Activated B cell treated with CpG ODN at 0.5 μM for 24 hours (primary cell): ENCODE data around the gene WNT1. TPM values are rescaled to one million over a fixed set of nuclear protein-coding genes. Genes with fewer than 3 reads are reported as not detected.

Experiments used
- ATAC-seq: fragments of 200-7000 bp; cut with Tn5 transposase; one replicate; pipeline ENCODE4 v1.10.0; 2021; ENCODE audit warnings: low read depth, mild to moderate bottlenecking, moderate library complexity
- CTCF ChIA-PET: fragments of 350-600 bp; sonication (Branson Sonifier 250); formaldehyde crosslinking; loops from one replicate; lab custom pipeline; 2021; ENCODE audit warnings: antibody characterized with exemption; lab: Charles Lee
- POLR2A ChIA-PET: fragments of 350-600 bp; sonication (Branson Sonifier 250); formaldehyde crosslinking; loops from one replicate; lab custom pipeline; 2021; ENCODE audit warnings: antibody characterized with exemption; lab: Charles Lee
- DNase-seq: peaks from one replicate; pipeline ENCODE4 v3.0.0; 2022
- H3K27ac Mint-ChIP-seq: one replicate; pipeline ENCODE4 v1.8.0; 2020; ENCODE audit warnings: mixed read lengths
- H3K27me3 Mint-ChIP-seq: one replicate; pipeline ENCODE4 v1.8.0; 2021; ENCODE audit warnings: mixed read lengths
- H3K36me3 Mint-ChIP-seq: one replicate; pipeline ENCODE4 v1.8.0; 2021; ENCODE audit warnings: low read depth, mixed read lengths
- H3K4me1 Mint-ChIP-seq: one replicate; pipeline ENCODE4 v1.8.0; 2021; ENCODE audit warnings: mixed read lengths
- H3K4me3 Mint-ChIP-seq: one replicate; pipeline ENCODE4 v1.8.0; 2020; ENCODE audit warnings: mild to moderate bottlenecking, mixed read lengths
- H3K9me3 Mint-ChIP-seq: one replicate; pipeline ENCODE4 v1.8.0; 2020; ENCODE audit warnings: mixed read lengths
- intact Hi-C: fragments of 100-400 bp; cut with micrococcal nuclease; formaldehyde crosslinking; loops from one replicate; pipeline ENCODE4 v1.15.1; 2024
- total RNA-seq: library from RNA; stranded (reverse); gene quantifications from 2 replicates; pipeline ENCODE4 v1.2.3, GENCODE V29; 2022
- TF ChIP-seq, protein P1 (sequence below): fragments of 200-600 bp; IDR thresholded peaks from one replicate; pipeline ENCODE4 v1.8.0; 2022; ENCODE audit warnings: antibody characterized with exemption, mild to moderate bottlenecking

WNT1 gene
- total RNA-seq, 1 donor from 2014 or later, result not detected

DNA sequence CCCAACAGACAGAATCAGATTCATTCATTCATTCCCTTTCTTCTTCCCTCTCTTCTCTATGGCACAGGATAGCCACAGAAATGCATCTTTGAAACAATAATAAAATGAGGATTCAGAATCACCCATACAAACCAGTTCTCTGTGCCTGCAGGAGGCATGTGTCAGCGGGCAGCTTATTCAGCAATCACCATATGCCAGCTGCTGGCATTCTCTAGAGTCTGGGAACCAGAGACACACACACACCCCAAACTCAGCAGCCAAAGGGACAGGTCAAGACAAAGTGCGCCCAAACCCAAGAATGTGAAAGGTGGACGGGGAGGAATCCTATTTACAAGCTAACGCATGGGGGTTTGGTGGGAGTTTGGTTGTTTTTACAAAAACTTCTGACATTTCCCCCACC, 34.9 kb upstream of the WNT1 start:
- Mint-ChIP-seq H3K4me3 (no peak overlapping the region), H3K27me3 (no peaks in the 10 kb centered on the region), H3K9me3 (no peaks in the 10 kb centered on the region), H3K4me1 (peaks cover 25% of the 10 kb centered on the region), H3K36me3 (peaks cover 44% of the 10 kb centered on the region), H3K27ac (no peak overlapping the region)
- TF ChIP-seq, protein P1, sequence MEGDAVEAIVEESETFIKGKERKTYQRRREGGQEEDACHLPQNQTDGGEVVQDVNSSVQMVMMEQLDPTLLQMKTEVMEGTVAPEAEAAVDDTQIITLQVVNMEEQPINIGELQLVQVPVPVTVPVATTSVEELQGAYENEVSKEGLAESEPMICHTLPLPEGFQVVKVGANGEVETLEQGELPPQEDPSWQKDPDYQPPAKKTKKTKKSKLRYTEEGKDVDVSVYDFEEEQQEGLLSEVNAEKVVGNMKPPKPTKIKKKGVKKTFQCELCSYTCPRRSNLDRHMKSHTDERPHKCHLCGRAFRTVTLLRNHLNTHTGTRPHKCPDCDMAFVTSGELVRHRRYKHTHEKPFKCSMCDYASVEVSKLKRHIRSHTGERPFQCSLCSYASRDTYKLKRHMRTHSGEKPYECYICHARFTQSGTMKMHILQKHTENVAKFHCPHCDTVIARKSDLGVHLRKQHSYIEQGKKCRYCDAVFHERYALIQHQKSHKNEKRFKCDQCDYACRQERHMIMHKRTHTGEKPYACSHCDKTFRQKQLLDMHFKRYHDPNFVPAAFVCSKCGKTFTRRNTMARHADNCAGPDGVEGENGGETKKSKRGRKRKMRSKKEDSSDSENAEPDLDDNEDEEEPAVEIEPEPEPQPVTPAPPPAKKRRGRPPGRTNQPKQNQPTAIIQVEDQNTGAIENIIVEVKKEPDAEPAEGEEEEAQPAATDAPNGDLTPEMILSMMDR, result no peak
- ATAC-seq (no peak), DNase-seq (no peak)
- CTCF ChIA-PET, result no interaction called here
- POLR2A ChIA-PET, result interaction anchor here (1.0 kb wide), 1 partner anchor 91 kb away, joined by 4 read pairs; the partner anchor contains the start of gene DDX23
- intact Hi-C loops, result no loop called here

DNA sequence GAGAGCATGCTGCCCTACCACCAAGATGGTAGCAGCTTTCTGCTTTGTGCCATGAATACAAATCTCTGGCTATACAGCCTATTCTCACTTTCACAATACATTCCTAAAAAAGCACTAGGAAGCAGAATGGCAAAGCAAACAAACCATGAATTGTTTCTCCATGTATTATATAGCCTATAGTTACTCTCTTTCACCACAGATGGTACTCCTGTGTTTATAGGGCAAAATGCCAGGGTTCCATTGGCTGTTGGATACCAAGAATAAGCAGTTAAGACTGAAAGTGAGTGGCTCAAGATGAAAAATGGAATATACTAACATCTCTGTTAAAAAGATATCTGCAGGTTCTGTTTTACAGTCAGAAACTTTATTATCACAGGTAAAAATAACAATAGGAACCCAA, 31.9 kb upstream of the WNT1 start:
- Mint-ChIP-seq H3K9me3 (no peaks in the 10 kb centered on the region), H3K4me3 (no peak overlapping the region), H3K27ac (no peak overlapping the region), H3K4me1 (peaks cover 4% of the 10 kb centered on the region), H3K27me3 (no peaks in the 10 kb centered on the region), H3K36me3 (peaks cover 29% of the 10 kb centered on the region)
- TF ChIP-seq, protein P1, result no peak
- intact Hi-C loops, result no loop called here
- ATAC-seq (no peak), DNase-seq (no peak)
- ChIA-PET POLR2A (no interaction called here), CTCF (interaction anchor here (1.4 kb wide), 1 partner anchor 9 kb away, joined by 6 read pairs; no protein-coding TSS in a partner anchor)

DNA sequence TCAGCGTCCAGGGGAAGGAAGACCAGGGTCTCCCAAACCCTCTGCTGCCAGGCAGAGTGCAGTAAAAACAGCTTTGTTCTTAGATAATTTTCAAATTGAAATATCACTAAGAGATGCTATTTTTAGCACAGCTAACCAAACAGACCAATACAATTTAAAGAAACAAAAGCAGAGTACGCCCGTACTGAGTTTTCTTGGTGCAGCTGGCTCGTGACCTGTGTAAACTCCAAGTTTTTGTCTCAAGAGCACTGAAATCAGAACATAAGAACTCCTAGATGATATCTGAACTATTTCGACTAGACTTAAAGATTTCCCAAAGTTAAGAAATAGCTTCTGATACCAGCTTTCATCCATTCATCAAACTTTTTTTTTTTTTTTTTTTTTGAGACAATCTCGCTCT, 31.2 kb upstream of the WNT1 start:
- intact Hi-C loops, result no loop called here
- TF ChIP-seq, protein P1, result no peak
- Mint-ChIP-seq H3K27ac (peak overlapping the region; percentile 5), H3K36me3 (peaks cover 29% of the 10 kb centered on the region), H3K9me3 (no peaks in the 10 kb centered on the region), H3K4me3 (no peak overlapping the region), H3K4me1 (peaks cover 4% of the 10 kb centered on the region), H3K27me3 (no peaks in the 10 kb centered on the region)
- ChIA-PET POLR2A (no interaction called here), CTCF (interaction anchor here (0.6 to 1.5 kb wide), 4 partner anchors 8 to 579 kb away, joined by 3 to 6 read pairs (median 3); no protein-coding TSS in a partner anchor)
- ATAC-seq (no peak), DNase-seq (no peak)

- no peaks in the 10 kb centered on the region for H3K9me3 Mint-ChIP-seq
- no peaks in the 10 kb centered on the region for H3K27me3 Mint-ChIP-seq
- DNase-seq (no peak), ATAC-seq (no peak)
- CTCF ChIA-PET, result interaction anchor here (1.4 to 1.5 kb wide), 2 partner anchors 9 to 10 kb away, joined by 3 to 6 read pairs; no protein-coding TSS in a partner anchor
- H3K27ac Mint-ChIP-seq, result no peak overlapping the region
- TF ChIP-seq, protein P1, result no peak
- H3K4me3 Mint-ChIP-seq, result no peak overlapping the region
- H3K36me3 Mint-ChIP-seq, result peaks cover 32% of the 10 kb centered on the region
- intact Hi-C loops, result no loop called here
- POLR2A ChIA-PET, result interaction anchor here (0.7 kb wide), 1 partner anchor 8 kb away, joined by 4 read pairs; no protein-coding TSS in a partner anchor
- H3K4me1 Mint-ChIP-seq, result peaks cover 4% of the 10 kb centered on the region
These were observed 30.4 kb upstream of the WNT1 start for GRCh38 chr12:48947727-48948126.

GRCh38 chr12:48952691-48953090, 25.4 kb upstream of the WNT1 start:
- Mint-ChIP-seq H3K27me3 (no peaks in the 10 kb centered on the region), H3K4me3 (no peak overlapping the region), H3K9me3 (no peaks in the 10 kb centered on the region), H3K4me1 (peaks cover 38% of the 10 kb centered on the region), H3K36me3 (peaks cover 40% of the 10 kb centered on the region), H3K27ac (no peak overlapping the region)
- intact Hi-C loops, result loop anchor here (10.0 kb wide), 1 partner anchor 238 kb away; the partner anchor contains the start of gene CCNT1
- TF ChIP-seq, protein P1, result no peak
- CTCF ChIA-PET, result interaction anchor here (1.1 to 1.8 kb wide), 4 partner anchors 19 to 28 kb away, joined by 4 to 8 read pairs (median 6); partner anchors contain the start of genes FKBP11 and WNT1
- ATAC-seq (no peak), DNase-seq (no peak)
- POLR2A ChIA-PET, result interaction anchor here (1.1 kb wide), 1 partner anchor 14 kb away, joined by 3 read pairs; no protein-coding TSS in a partner anchor
